PC-3 (cell line): ENCODE measurements around the gene PDIA6. TPM values are rescaled to one million over a fixed set of nuclear protein-coding genes. Genes with fewer than 3 reads are reported as not detected.

Experiments
- ATAC-seq: fragments of 200-7000 bp; cut with Tn5 transposase; 2 replicates; pipeline ENCODE4 v1.9.1; 2020; ENCODE audit warnings: mild to moderate bottlenecking, moderate library complexity
- BruUV-seq: library from RNA; stranded (reverse); fragments of 400-500 nt; replicated peaks from 2 replicates; lab custom pipeline; 2021; lab: Mats Ljungman, UMichigan
- CTCF ChIA-PET: fragments of 300-600 bp; sonication (Branson Sonifier 250); formaldehyde crosslinking; loops from one replicate; lab custom pipeline; 2022; ENCODE audit warnings: antibody characterized with exemption; lab: Charles Lee
- POLR2A ChIA-PET: fragments of 300-600 bp; sonication (Branson Sonifier 250); formaldehyde crosslinking; loops from one replicate; lab custom pipeline; 2022; ENCODE audit warnings: antibody characterized with exemption; ENCODE audit not compliant: unreplicated experiment; lab: Charles Lee
- DNase-seq: peaks from one replicate; pipeline ENCODE4 v3.0.0-alpha.2; 2015
- H2AFZ ChIP-seq: fragments of 300-600 bp; sonication (generic); 2 replicates; pipeline ENCODE4 v1.6.0; 2016; ENCODE audit warnings: antibody characterized with exemption, low read length
- H3F3A ChIP-seq: fragments of 300-600 bp; sonication (generic); one replicate; pipeline ENCODE4 v1.6.0; 2017; ENCODE audit warnings: antibody characterized with exemption, low read length, control low read depth, mild to moderate bottlenecking; ENCODE audit not compliant: unreplicated experiment
- H3K27ac ChIP-seq: fragments of 300-600 bp; sonication (generic); 2 replicates; pipeline ENCODE4 v1.5.1; 2016; ENCODE audit warnings: mild to moderate bottlenecking, low read length
- H3K27me3 ChIP-seq: fragments of 300-600 bp; sonication (generic); 2 replicates; pipeline ENCODE4 v1.6.1; 2016; ENCODE audit warnings: low read length, mixed read lengths
- H3K36me3 ChIP-seq: fragments of 300-600 bp; sonication (generic); 2 replicates; pipeline ENCODE4 v1.6.1; 2016; ENCODE audit warnings: low read depth, mixed run types, low read length, mixed read lengths
- H3K4me1 ChIP-seq: fragments of 300-600 bp; sonication (generic); 2 replicates; pipeline ENCODE4 v1.5.1; 2016; ENCODE audit warnings: low read length; ENCODE audit not compliant: insufficient read depth
- H3K4me2 ChIP-seq: fragments of 300-600 bp; sonication (generic); 2 replicates; pipeline ENCODE4 v1.6.0; 2016; ENCODE audit warnings: low read length
- H3K4me3 ChIP-seq: fragments of 300-600 bp; sonication (generic); 2 replicates; pipeline ENCODE4 v1.5.1; 2016; ENCODE audit warnings: mild to moderate bottlenecking, low read length, mixed read lengths
- H3K79me2 ChIP-seq: fragments of 300-600 bp; sonication (generic); 2 replicates; pipeline ENCODE4 v1.6.1; 2017; ENCODE audit warnings: low read length, mixed read lengths
- H3K9ac ChIP-seq: fragments of 300-600 bp; sonication (generic); 2 replicates; pipeline ENCODE4 v1.6.0; 2016; ENCODE audit warnings: mild to moderate bottlenecking, low read length
- H3K9me2 ChIP-seq: fragments of 300-600 bp; sonication (generic); replicated peaks from 2 replicates; pipeline ENCODE4 v1.6.1; 2016; ENCODE audit warnings: mixed run types, low read length, mixed read lengths
- H3K9me3 ChIP-seq: fragments of 300-600 bp; sonication (generic); 2 replicates; pipeline ENCODE4 v1.6.1; 2016; ENCODE audit warnings: low read length, mixed read lengths
- H4K20me1 ChIP-seq: fragments of 300-600 bp; sonication (generic); 2 replicates; pipeline ENCODE4 v1.6.1; 2016; ENCODE audit warnings: low read length, mixed read lengths
- EZH2 ChIP-seq: fragments of 300-600 bp; sonication (generic); IDR thresholded peaks from one replicate; pipeline ENCODE4 v1.6.1; 2017; ENCODE audit warnings: antibody characterized with exemption, mild to moderate bottlenecking, low read length; ENCODE audit not compliant: unreplicated experiment
- EZH2phosphoT487 ChIP-seq: fragments of 300-600 bp; sonication (generic); IDR thresholded peaks from 2 replicates; pipeline ENCODE4 v1.6.1; 2018; ENCODE audit warnings: mild to moderate bottlenecking, antibody characterized with exemption, low read length, borderline replicate concordance
- intact Hi-C: fragments of 100-400 bp; cut with micrococcal nuclease; formaldehyde crosslinking; loops from 2 replicates; pipeline ENCODE4 v1.9.0; 2023
- total RNA-seq: library from RNA; depleted of rRNA; stranded (reverse); fragments of >200 nt; gene quantifications from 2 replicates; pipeline ENCODE4 v1.2.3, GENCODE V29; 2014
- TF ChIP-seq, protein P1 (sequence below): fragments of 300-600 bp; sonication (generic); conservative IDR thresholded peaks from 2 replicates; pipeline ENCODE4 v1.5.1; 2017; ENCODE audit warnings: antibody characterized with exemption, low read depth, mild to moderate bottlenecking, low read length

Gene PDIA6
- total RNA-seq, 1 experiment from 2014 or later = 351 TPM

GRCh38 chr2:10800163-10800562 is 12.4 kb downstream of the PDIA6 start:
- no peaks in the 10 kb centered on the region for H3K9me3 ChIP-seq
- H3K9ac ChIP-seq = no peak overlapping the region
- peaks cover 81% of the 10 kb centered on the region for H3K79me2 ChIP-seq
- no peaks in the 10 kb centered on the region for H3K9me2 ChIP-seq
- TF ChIP-seq EZH2phosphoT487 (no peak), EZH2 (no peak)
- TF ChIP-seq, protein P1, sequence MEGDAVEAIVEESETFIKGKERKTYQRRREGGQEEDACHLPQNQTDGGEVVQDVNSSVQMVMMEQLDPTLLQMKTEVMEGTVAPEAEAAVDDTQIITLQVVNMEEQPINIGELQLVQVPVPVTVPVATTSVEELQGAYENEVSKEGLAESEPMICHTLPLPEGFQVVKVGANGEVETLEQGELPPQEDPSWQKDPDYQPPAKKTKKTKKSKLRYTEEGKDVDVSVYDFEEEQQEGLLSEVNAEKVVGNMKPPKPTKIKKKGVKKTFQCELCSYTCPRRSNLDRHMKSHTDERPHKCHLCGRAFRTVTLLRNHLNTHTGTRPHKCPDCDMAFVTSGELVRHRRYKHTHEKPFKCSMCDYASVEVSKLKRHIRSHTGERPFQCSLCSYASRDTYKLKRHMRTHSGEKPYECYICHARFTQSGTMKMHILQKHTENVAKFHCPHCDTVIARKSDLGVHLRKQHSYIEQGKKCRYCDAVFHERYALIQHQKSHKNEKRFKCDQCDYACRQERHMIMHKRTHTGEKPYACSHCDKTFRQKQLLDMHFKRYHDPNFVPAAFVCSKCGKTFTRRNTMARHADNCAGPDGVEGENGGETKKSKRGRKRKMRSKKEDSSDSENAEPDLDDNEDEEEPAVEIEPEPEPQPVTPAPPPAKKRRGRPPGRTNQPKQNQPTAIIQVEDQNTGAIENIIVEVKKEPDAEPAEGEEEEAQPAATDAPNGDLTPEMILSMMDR = no peak
- no peak overlapping the region for H3K4me2 ChIP-seq
- H3K36me3 ChIP-seq = peaks cover 57% of the 10 kb centered on the region
- H4K20me1 ChIP-seq = peaks cover 60% of the 10 kb centered on the region
- POLR2A ChIA-PET = no interaction called here
- intact Hi-C loops = no loop called here
- H2AFZ ChIP-seq = no peak overlapping the region
- BruUV-seq = no TSS peak
- H3K4me1 ChIP-seq = no peaks in the 10 kb centered on the region
- DNase-seq (no peak), ATAC-seq (no peak)
- H3K27me3 ChIP-seq = no peaks in the 10 kb centered on the region
- H3F3A ChIP-seq = no peaks in the 10 kb centered on the region
- CTCF ChIA-PET = no interaction called here
- no peak overlapping the region for H3K27ac ChIP-seq
- no peak overlapping the region for H3K4me3 ChIP-seq

DNA sequence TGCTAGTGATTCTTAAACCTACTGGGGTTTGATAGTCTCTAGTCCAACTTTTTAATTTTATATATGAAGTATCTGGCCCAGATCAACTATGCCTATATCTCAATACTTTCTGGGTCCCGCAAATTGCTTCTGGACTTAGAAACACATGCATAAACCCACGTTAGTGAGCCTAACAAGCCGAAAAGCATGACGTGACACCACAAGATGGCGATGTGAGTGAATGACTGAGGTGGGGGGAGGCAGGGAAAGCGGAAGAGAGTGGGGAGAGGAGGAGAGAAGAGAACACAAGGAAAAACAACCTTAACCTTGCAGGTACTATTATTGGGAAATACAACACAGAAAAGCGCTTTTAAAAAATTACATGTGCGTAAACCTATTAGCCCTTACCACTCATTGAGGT is 13.8 kb downstream of the PDIA6 start:
- no TSS peak for BruUV-seq
- H3K9me3 ChIP-seq = no peaks in the 10 kb centered on the region
- intact Hi-C loops = no loop called here
- no peaks in the 10 kb centered on the region for H3F3A ChIP-seq
- TF ChIP-seq, protein P1 = peak; percentile 47; the same call in 1 of the 2 replicates
- no peak for TF ChIP-seq EZH2phosphoT487
- peaks cover 65% of the 10 kb centered on the region for H3K36me3 ChIP-seq
- no peak overlapping the region for H3K27ac ChIP-seq
- no peak overlapping the region for H3K9ac ChIP-seq
- no peaks in the 10 kb centered on the region for H3K9me2 ChIP-seq
- DNase-seq (no peak), ATAC-seq (no peak; the same call in 1 of the 2 replicates)
- peaks cover 58% of the 10 kb centered on the region for H4K20me1 ChIP-seq
- H3K79me2 ChIP-seq = peaks cover 79% of the 10 kb centered on the region
- H2AFZ ChIP-seq = no peak overlapping the region
- H3K4me3 ChIP-seq = no peak overlapping the region
- ChIA-PET CTCF (interaction anchor here (0.5 kb wide), 1 partner anchor 118 kb away, joined by 3 read pairs; no protein-coding TSS in a partner anchor), POLR2A (no interaction called here)
- H3K4me1 ChIP-seq = no peaks in the 10 kb centered on the region
- H3K4me2 ChIP-seq = no peak overlapping the region
- no peaks in the 10 kb centered on the region for H3K27me3 ChIP-seq

- no peak overlapping the region for H2AFZ ChIP-seq
- peaks cover 40% of the 10 kb centered on the region for H4K20me1 ChIP-seq
- no peak for DNase-seq
- no peak for TF ChIP-seq EZH2phosphoT487
- TF ChIP-seq EZH2 = no peak
- TF ChIP-seq, protein P1 = no peak
- POLR2A ChIA-PET = no interaction called here
- CTCF ChIA-PET = no interaction called here
- peaks cover 80% of the 10 kb centered on the region for H3K36me3 ChIP-seq
- H3K9me3 ChIP-seq = no peaks in the 10 kb centered on the region
- no peak overlapping the region for H3K4me2 ChIP-seq
- peaks cover 62% of the 10 kb centered on the region for H3K79me2 ChIP-seq
- no peaks in the 10 kb centered on the region for H3K9me2 ChIP-seq
- H3K9ac ChIP-seq = no peak overlapping the region
- no peaks in the 10 kb centered on the region for H3K4me1 ChIP-seq
- no peaks in the 10 kb centered on the region for H3K27me3 ChIP-seq
- no peak for ATAC-seq
- BruUV-seq = no TSS peak
- H3K4me3 ChIP-seq = no peak overlapping the region
- intact Hi-C loops = no loop called here
- no peaks in the 10 kb centered on the region for H3F3A ChIP-seq
- H3K27ac ChIP-seq = no peak overlapping the region
These were observed 15.9 kb downstream of the PDIA6 start for GRCh38 chr2:10796703-10797102.
